ENCODE results near the gene NCF2. TPM values are rescaled to one million over a fixed set of nuclear protein-coding genes. Genes with fewer than 3 reads are reported as not detected.

NCF2 gene
- total and polyA plus RNA-seq, 4 experiments from 2014 or later = 2.0 to 6.9 (median 5.9) TPM

DNA sequence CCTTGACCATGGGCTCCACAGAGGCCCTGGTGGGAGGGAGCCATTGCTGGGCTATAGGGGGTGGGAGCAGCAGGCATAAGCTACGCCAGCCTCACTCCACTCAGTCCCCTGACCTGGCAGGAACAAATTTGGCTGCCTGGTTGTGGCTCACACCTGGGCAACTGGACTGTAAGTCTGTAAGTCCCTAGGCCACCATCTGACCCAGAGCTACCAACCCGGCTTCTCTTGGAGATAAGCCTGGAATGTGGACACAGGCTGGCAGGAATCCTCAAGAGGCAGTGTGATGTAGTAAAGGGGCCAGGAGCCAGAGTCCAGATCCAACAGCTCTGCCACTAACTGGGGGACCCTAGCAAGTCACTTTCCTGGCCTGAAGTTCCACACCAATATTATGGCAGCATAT is 11.4 kb downstream of the NCF2 start:
- no peaks in the 10 kb centered on the region for H3K27me3 Mint-ChIP-seq
- POLR2A ChIA-PET (ENCODE audit: partially characterized antibody) = interaction anchor here (2.2 kb wide), 1 partner anchor 10 kb away, joined by 8 read pairs; the partner anchor contains the start of gene NCF2
- intact Hi-C loops (cut with micrococcal nuclease) = no loop called here
- DNase-seq = no peak
- H3K27me3 ChIP-seq (ENCODE audit: insufficient read depth, low read length) = no peaks in the 10 kb centered on the region
- no peaks in the 10 kb centered on the region for H3K36me3 Mint-ChIP-seq
- H3K4me3 ChIP-seq (ENCODE audit: low read length in 2 of 2) = no peak overlapping the region
- peaks cover 7% of the 10 kb centered on the region for H3K4me1 ChIP-seq (ENCODE audit: insufficient read depth, low read length)
- H3K27ac ChIP-seq (ENCODE audit: low read depth, low read length) = no peak overlapping the region
- no peaks in the 10 kb centered on the region for H3K9me3 ChIP-seq (ENCODE audit: control insufficient read depth in 1 of 2, low read length in 2 of 2)
- peaks cover 0 to 7% (median 5%) of the 10 kb centered on the region in 4 donors for H3K4me1 Mint-ChIP-seq
- CTCF ChIA-PET (ENCODE audit: partially characterized antibody) = interaction anchor here (1.3 kb wide), 1 partner anchor 77 kb away, joined by 3 read pairs; no protein-coding TSS in a partner anchor
- peaks cover 0 to 3% (median 0%) of the 10 kb centered on the region in 8 donors for H3K9me3 Mint-ChIP-seq
- H3K27ac Mint-ChIP-seq = no peak overlapping the region
- no peak overlapping the region for H3K4me3 Mint-ChIP-seq
- no peaks in the 10 kb centered on the region for H3K36me3 ChIP-seq (ENCODE audit: insufficient read depth, low read length)

DNA sequence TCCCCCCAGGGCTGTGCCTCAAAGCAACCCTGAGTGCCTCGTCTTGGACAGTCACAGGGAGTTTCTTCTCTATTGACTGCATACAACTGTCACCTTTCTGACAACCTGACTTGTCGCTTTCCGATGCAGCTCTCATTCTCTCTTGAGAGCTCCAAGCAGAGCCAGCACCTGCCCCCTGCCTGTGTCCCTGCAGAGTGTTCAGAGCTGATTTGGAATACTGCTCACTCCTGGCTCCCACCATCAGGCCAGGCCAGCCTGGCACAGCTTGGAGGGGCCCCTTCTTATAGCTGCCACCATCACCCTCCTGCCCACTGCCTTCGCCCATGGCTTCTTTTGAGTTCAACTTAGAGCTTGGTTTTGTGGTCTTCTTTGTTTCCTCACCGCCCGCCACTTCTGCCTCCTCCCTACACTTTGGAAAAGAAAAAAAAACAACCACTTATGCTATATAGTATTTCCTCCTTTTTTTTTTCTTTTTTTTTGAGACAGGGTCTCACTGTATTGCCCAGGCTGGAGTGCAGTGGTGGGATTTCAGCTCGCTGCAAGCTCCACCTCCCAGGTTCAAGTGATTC is 12.3 kb downstream of the NCF2 start:
- Mint-ChIP-seq H3K27ac (no peak overlapping the region), H3K36me3 (no peaks in the 10 kb centered on the region), H3K4me1 (peaks cover 0 to 7% (median 5%) of the 10 kb centered on the region in 4 donors), H3K27me3 (no peaks in the 10 kb centered on the region), H3K4me3 (no peak overlapping the region), H3K9me3 (peaks cover 0 to 3% (median 0%) of the 10 kb centered on the region in 8 donors)
- ChIA-PET CTCF (ENCODE audit: partially characterized antibody) (interaction anchor here (1.3 kb wide), 1 partner anchor 77 kb away, joined by 3 read pairs; no protein-coding TSS in a partner anchor), POLR2A (ENCODE audit: partially characterized antibody) (no interaction called here)
- H3K27ac ChIP-seq (ENCODE audit: low read depth, low read length) = no peak overlapping the region
- H3K36me3 ChIP-seq (ENCODE audit: insufficient read depth, low read length) = no peaks in the 10 kb centered on the region
- H3K4me3 ChIP-seq (ENCODE audit: low read length in 2 of 2) = no peak overlapping the region
- no peaks in the 10 kb centered on the region for H3K27me3 ChIP-seq (ENCODE audit: insufficient read depth, low read length)
- peaks cover 7% of the 10 kb centered on the region for H3K4me1 ChIP-seq (ENCODE audit: insufficient read depth, low read length)
- H3K9me3 ChIP-seq (ENCODE audit: control insufficient read depth in 1 of 2, low read length in 2 of 2) = no peaks in the 10 kb centered on the region
- no peak for DNase-seq
- intact Hi-C loops (cut with micrococcal nuclease) = no loop called here

DNA sequence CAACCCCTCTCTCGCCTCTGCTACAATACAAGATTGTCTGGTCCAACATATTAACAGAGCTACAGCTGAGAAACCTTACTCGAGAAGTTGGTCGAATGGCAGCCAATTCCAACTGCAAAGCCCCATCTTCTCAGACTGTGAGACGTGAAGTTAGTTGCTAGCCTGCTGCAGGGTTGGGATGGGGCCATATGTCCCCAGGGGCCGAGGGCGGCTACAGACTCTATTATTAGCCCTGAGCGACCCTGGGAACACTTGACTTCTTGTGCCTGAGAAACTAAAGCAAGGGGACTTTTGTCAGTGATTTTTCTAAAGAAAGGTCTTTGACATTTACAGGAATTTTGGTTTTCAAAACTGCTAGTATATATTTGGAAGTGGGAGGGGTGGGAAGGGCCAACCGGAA is 13.7 kb downstream of the NCF2 start:
- DNase-seq = no peak

DNA sequence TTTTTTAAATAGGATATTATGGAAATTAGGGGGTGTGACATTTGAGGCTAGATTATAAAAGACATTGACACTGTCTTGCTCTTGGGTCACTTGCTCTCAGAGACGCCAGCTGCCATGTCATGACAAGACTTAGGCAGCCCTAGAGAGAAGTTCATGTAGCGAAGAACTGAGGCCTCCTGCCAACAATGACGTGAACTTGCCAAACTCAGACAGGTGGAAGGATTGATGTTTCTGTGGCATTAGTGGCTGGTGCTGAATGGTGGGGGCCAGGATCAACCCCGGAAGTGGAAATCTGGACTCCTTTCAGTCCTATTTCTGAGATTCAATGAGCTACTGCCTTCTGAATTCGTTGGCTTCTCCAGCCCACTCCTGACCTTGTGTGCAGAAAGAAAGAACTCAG is 14.7 kb downstream of the NCF2 start:
- no peaks in the 10 kb centered on the region for H3K36me3 Mint-ChIP-seq
- H3K4me3 Mint-ChIP-seq = peak overlapping the region in 1 of 8 donors; percentile 17
- POLR2A ChIA-PET (ENCODE audit: partially characterized antibody) = no interaction called here
- CTCF ChIA-PET (ENCODE audit: partially characterized antibody) = interaction anchor here (0.5 kb wide), 1 partner anchor 26 kb away, joined by 3 read pairs; no protein-coding TSS in a partner anchor
- Histone ChIP-seq H3K4me3 (ENCODE audit: low read length in 2 of 2) (no peak overlapping the region), H3K36me3 (ENCODE audit: insufficient read depth, low read length) (no peaks in the 10 kb centered on the region), H3K9me3 (ENCODE audit: control insufficient read depth in 1 of 2, low read length in 2 of 2) (no peaks in the 10 kb centered on the region), H3K4me1 (ENCODE audit: insufficient read depth, low read length) (peaks cover 7% of the 10 kb centered on the region), H3K27ac (ENCODE audit: low read depth, low read length) (no peak overlapping the region), H3K27me3 (ENCODE audit: insufficient read depth, low read length) (no peaks in the 10 kb centered on the region)
- intact Hi-C loops (cut with micrococcal nuclease) = no loop called here
- H3K27ac Mint-ChIP-seq = no peak overlapping the region
- H3K27me3 Mint-ChIP-seq = no peaks in the 10 kb centered on the region
- no peaks in the 10 kb centered on the region for H3K9me3 Mint-ChIP-seq
- DNase-seq = no peak
- peaks cover 0 to 7% (median 5%) of the 10 kb centered on the region in 4 donors for H3K4me1 Mint-ChIP-seq

More for the DNA sequence above, 13.7 kb downstream of the NCF2 start:
- ChIA-PET POLR2A (ENCODE audit: partially characterized antibody) (no interaction called here), CTCF (ENCODE audit: partially characterized antibody) (no interaction called here)
- Histone ChIP-seq H3K36me3 (ENCODE audit: insufficient read depth, low read length) (no peaks in the 10 kb centered on the region), H3K9me3 (ENCODE audit: control insufficient read depth in 1 of 2, low read length in 2 of 2) (no peaks in the 10 kb centered on the region), H3K27me3 (ENCODE audit: insufficient read depth, low read length) (no peaks in the 10 kb centered on the region), H3K4me1 (ENCODE audit: insufficient read depth, low read length) (peaks cover 7% of the 10 kb centered on the region), H3K27ac (ENCODE audit: low read depth, low read length) (no peak overlapping the region), H3K4me3 (ENCODE audit: low read length in 2 of 2) (no peak overlapping the region)
- Mint-ChIP-seq H3K27ac (peak overlapping the region in 1 of 7 donors; percentile 19), H3K27me3 (no peaks in the 10 kb centered on the region), H3K9me3 (no peaks in the 10 kb centered on the region), H3K4me3 (no peak overlapping the region), H3K36me3 (no peaks in the 10 kb centered on the region), H3K4me1 (peaks cover 0 to 7% (median 5%) of the 10 kb centered on the region in 4 donors)
- intact Hi-C loops (cut with micrococcal nuclease) = no loop called here

DNA sequence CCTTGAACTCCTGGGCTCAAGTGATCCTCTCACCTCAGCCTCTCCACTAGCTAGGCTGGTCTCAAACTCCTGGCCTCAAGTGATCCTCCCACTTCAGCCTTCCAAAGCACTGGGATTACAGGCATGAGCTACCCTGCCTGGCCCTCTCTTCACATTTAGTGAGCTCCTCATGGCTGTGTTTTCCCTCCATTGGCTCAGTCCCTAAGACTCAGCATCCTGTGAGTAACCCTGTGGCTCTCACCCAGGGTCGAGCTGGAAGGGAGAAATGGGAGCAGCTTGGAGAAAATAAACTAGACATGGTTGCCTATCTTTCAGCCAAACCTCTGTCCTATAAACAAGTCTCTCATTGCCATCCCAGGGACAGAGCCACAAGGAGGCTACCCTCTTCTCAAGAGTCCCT is 17.5 kb downstream of the NCF2 start:
- H3K4me3 Mint-ChIP-seq = no peak overlapping the region
- Histone ChIP-seq H3K27ac (ENCODE audit: low read depth, low read length) (no peak overlapping the region), H3K4me1 (ENCODE audit: insufficient read depth, low read length) (no peaks in the 10 kb centered on the region), H3K4me3 (ENCODE audit: low read length in 2 of 2) (no peak overlapping the region), H3K27me3 (ENCODE audit: insufficient read depth, low read length) (no peaks in the 10 kb centered on the region), H3K36me3 (ENCODE audit: insufficient read depth, low read length) (no peaks in the 10 kb centered on the region), H3K9me3 (ENCODE audit: control insufficient read depth in 1 of 2, low read length in 2 of 2) (no peaks in the 10 kb centered on the region)
- no peaks in the 10 kb centered on the region for H3K27me3 Mint-ChIP-seq
- POLR2A ChIA-PET (ENCODE audit: partially characterized antibody) = interaction anchor here (0.6 kb wide), 1 partner anchor 54 kb away, joined by 3 read pairs; no protein-coding TSS in a partner anchor
- CTCF ChIA-PET (ENCODE audit: partially characterized antibody) = interaction anchor here (0.6 kb wide), 2 partner anchors 11 to 102 kb away, joined by 3 read pairs; no protein-coding TSS in a partner anchor
- no peaks in the 10 kb centered on the region for H3K36me3 Mint-ChIP-seq
- DNase-seq = no peak
- no peaks in the 10 kb centered on the region for H3K9me3 Mint-ChIP-seq
- H3K27ac Mint-ChIP-seq = no peak overlapping the region
- H3K4me1 Mint-ChIP-seq = peaks cover 0 to 1% (median 0%) of the 10 kb centered on the region in 4 donors
- intact Hi-C loops (cut with micrococcal nuclease) = no loop called here

DNA sequence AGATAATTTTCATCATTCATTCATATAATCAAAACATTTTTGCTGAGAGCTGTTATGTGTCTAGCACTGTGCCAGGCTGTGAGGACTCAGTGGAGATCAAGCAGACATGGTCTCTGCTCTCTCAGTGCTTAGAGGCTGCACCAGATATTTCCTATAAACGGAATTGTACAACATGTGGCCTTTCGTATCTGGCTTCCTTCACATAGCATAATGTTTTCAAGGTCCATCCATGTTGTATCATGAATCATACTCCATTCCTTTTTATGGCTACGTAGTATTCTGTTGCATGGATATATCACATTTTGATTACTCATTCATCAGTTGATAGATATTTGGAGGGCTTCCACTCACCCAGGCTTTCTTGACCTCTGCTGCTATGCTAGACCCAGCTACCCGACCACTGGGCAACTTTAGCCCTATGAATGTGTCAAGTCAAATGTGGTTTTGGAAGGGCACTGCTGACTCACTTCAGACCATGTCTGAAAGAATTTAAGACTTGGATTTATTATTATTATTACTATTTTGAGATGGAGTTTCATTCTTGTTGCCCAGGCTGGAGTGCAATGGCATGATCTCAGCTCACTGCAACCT is 18.5 kb downstream of the NCF2 start:
- Histone ChIP-seq H3K4me3 (ENCODE audit: low read length in 2 of 2) (no peak overlapping the region), H3K36me3 (ENCODE audit: insufficient read depth, low read length) (no peaks in the 10 kb centered on the region), H3K27me3 (ENCODE audit: insufficient read depth, low read length) (no peaks in the 10 kb centered on the region), H3K4me1 (ENCODE audit: insufficient read depth, low read length) (no peaks in the 10 kb centered on the region), H3K27ac (ENCODE audit: low read depth, low read length) (no peak overlapping the region), H3K9me3 (ENCODE audit: control insufficient read depth in 1 of 2, low read length in 2 of 2) (no peaks in the 10 kb centered on the region)
- intact Hi-C loops (cut with micrococcal nuclease) = no loop called here
- Mint-ChIP-seq H3K36me3 (no peaks in the 10 kb centered on the region), H3K4me1 (peaks cover 0 to 7% (median 6%) of the 10 kb centered on the region in 4 donors), H3K9me3 (no peaks in the 10 kb centered on the region), H3K4me3 (no peak overlapping the region), H3K27me3 (no peaks in the 10 kb centered on the region), H3K27ac (no peak overlapping the region)
- ChIA-PET CTCF (ENCODE audit: partially characterized antibody) (interaction anchor here (0.6 kb wide), 1 partner anchor 103 kb away, joined by 3 read pairs; no protein-coding TSS in a partner anchor), POLR2A (ENCODE audit: partially characterized antibody) (no interaction called here)
- DNase-seq = no peak

DNA sequence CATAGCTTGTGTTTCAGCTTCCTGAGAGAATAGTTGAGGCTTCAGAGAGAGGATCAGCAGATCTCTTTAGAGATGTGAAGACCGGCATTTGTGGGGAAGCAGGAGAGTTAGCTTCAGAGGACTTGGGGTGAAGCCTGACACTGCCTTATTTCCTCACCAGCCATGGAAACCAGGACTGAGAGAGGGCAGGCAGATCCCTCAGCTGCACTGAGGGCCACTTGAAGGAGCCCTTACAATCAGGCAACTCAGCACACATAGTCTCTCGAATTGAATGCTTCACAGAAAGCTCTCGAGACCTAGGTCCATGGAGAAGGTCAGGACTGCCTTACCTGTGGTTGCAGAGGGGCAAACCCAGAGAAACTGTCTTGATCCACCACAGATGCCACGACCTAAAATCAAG is 19.8 kb downstream of the NCF2 start:
- Histone ChIP-seq H3K4me1 (ENCODE audit: insufficient read depth, low read length) (no peaks in the 10 kb centered on the region), H3K27me3 (ENCODE audit: insufficient read depth, low read length) (no peaks in the 10 kb centered on the region), H3K36me3 (ENCODE audit: insufficient read depth, low read length) (no peaks in the 10 kb centered on the region), H3K4me3 (ENCODE audit: low read length in 2 of 2) (no peak overlapping the region), H3K27ac (ENCODE audit: low read depth, low read length) (no peak overlapping the region), H3K9me3 (ENCODE audit: control insufficient read depth in 1 of 2, low read length in 2 of 2) (no peaks in the 10 kb centered on the region)
- H3K36me3 Mint-ChIP-seq = no peaks in the 10 kb centered on the region
- no peaks in the 10 kb centered on the region for H3K9me3 Mint-ChIP-seq
- intact Hi-C loops (cut with micrococcal nuclease) = no loop called here
- H3K4me3 Mint-ChIP-seq = no peak overlapping the region
- H3K27me3 Mint-ChIP-seq = no peaks in the 10 kb centered on the region
- ChIA-PET CTCF (ENCODE audit: partially characterized antibody) (no interaction called here), POLR2A (ENCODE audit: partially characterized antibody) (no interaction called here)
- no peak overlapping the region for H3K27ac Mint-ChIP-seq
- H3K4me1 Mint-ChIP-seq = peaks cover 0 to 7% (median 6%) of the 10 kb centered on the region in 4 donors
- no peak for DNase-seq

Data from CD4-positive, alpha-beta memory T cell (primary cell).